Mononuclear cell (primary cell): ENCODE measurements around the gene SLC66A2. TPM values are rescaled to one million over a fixed set of nuclear protein-coding genes. Genes with fewer than 3 reads are reported as not detected.

Experiments
- H3K27me3 ChIP-seq: 2 replicates; pipeline ENCODE4 v1.6.0; 2011; ENCODE audit warnings: low read length, control low read depth; ENCODE audit not compliant: insufficient read depth
- H3K4me1 ChIP-seq: 2 replicates; pipeline ENCODE4 v1.5.1; 2011; ENCODE audit warnings: mild to moderate bottlenecking, low read length, control low read depth; ENCODE audit not compliant: insufficient read depth
- H3K4me3 ChIP-seq: 2 replicates; pipeline ENCODE4 v1.5.1; 2011; ENCODE audit warnings: mild to moderate bottlenecking, low read length, moderate library complexity
- H3K9me3 ChIP-seq: 2 replicates; pipeline ENCODE4 v1.5.1; 2011; ENCODE audit warnings: low read depth, mild to moderate bottlenecking, control low read depth, low read length
- total RNA-seq: library from RNA; depleted of rRNA; stranded (reverse); fragments of >200 nt; gene quantifications from one replicate; pipeline ENCODE4 v1.2.3, GENCODE V29; 2012

SLC66A2 gene
- total RNA-seq, 1 donor: 26.9 TPM

GRCh38 chr18:79939096-79939495 is 12.4 kb downstream of the SLC66A2 start:
- H3K9me3 ChIP-seq: no peaks in the 10 kb centered on the region
- no peaks in the 10 kb centered on the region for H3K27me3 ChIP-seq
- peaks cover 4% of the 10 kb centered on the region for H3K4me1 ChIP-seq
- H3K4me3 ChIP-seq: no peak overlapping the region

- Histone ChIP-seq H3K9me3 (peaks cover 4% of the 10 kb centered on the region), H3K27me3 (no peaks in the 10 kb centered on the region), H3K4me1 (no peaks in the 10 kb centered on the region), H3K4me3 (no peak overlapping the region)
Measured at GRCh38 chr18:79938196-79938595, 13.3 kb downstream of the SLC66A2 start.

GRCh38 chr18:79937103-79937860 is 14.2 kb downstream of the SLC66A2 start:
- no peak overlapping the region for H3K4me3 ChIP-seq
- H3K9me3 ChIP-seq: peaks cover 13% of the 10 kb centered on the region
- no peaks in the 10 kb centered on the region for H3K27me3 ChIP-seq
- no peaks in the 10 kb centered on the region for H3K4me1 ChIP-seq

GRCh38 chr18:79936641-79937040 is 14.8 kb downstream of the SLC66A2 start:
- Histone ChIP-seq H3K4me3 (no peak overlapping the region), H3K4me1 (no peaks in the 10 kb centered on the region), H3K9me3 (peaks cover 19% of the 10 kb centered on the region), H3K27me3 (no peaks in the 10 kb centered on the region)

GRCh38 chr18:79935925-79936324 is 15.5 kb downstream of the SLC66A2 start:
- Histone ChIP-seq H3K4me3 (no peak overlapping the region), H3K9me3 (peaks cover 26% of the 10 kb centered on the region), H3K27me3 (no peaks in the 10 kb centered on the region), H3K4me1 (no peaks in the 10 kb centered on the region)

GRCh38 chr18:79935499-79935898 is 16.0 kb downstream of the SLC66A2 start:
- H3K4me1 ChIP-seq: no peaks in the 10 kb centered on the region
- H3K27me3 ChIP-seq: no peaks in the 10 kb centered on the region
- peaks cover 31% of the 10 kb centered on the region for H3K9me3 ChIP-seq
- no peak overlapping the region for H3K4me3 ChIP-seq

- Histone ChIP-seq H3K27me3 (no peaks in the 10 kb centered on the region), H3K4me3 (no peak overlapping the region), H3K4me1 (no peaks in the 10 kb centered on the region), H3K9me3 (peaks cover 35% of the 10 kb centered on the region)
Measured at GRCh38 chr18:79935098-79935480, 16.4 kb downstream of the SLC66A2 start.

GRCh38 chr18:79934311-79935097 is 16.9 kb downstream of the SLC66A2 start:
- H3K9me3 ChIP-seq: peaks cover 40% of the 10 kb centered on the region
- H3K4me3 ChIP-seq: no peak overlapping the region
- no peaks in the 10 kb centered on the region for H3K4me1 ChIP-seq
- no peaks in the 10 kb centered on the region for H3K27me3 ChIP-seq

GRCh38 chr18:79933765-79934164 is 17.7 kb downstream of the SLC66A2 start:
- Histone ChIP-seq H3K4me3 (no peak overlapping the region), H3K4me1 (no peaks in the 10 kb centered on the region), H3K9me3 (peaks cover 46% of the 10 kb centered on the region), H3K27me3 (no peaks in the 10 kb centered on the region)

- peaks cover 46% of the 10 kb centered on the region for H3K9me3 ChIP-seq
- H3K27me3 ChIP-seq: no peaks in the 10 kb centered on the region
- H3K4me3 ChIP-seq: no peak overlapping the region
- no peaks in the 10 kb centered on the region for H3K4me1 ChIP-seq
Measured at GRCh38 chr18:79932907-79933306, 18.5 kb downstream of the SLC66A2 start.

GRCh38 chr18:79931475-79931874 is 20.0 kb downstream of the SLC66A2 start:
- Histone ChIP-seq H3K4me3 (no peak overlapping the region), H3K4me1 (no peaks in the 10 kb centered on the region), H3K9me3 (peaks cover 46% of the 10 kb centered on the region), H3K27me3 (no peaks in the 10 kb centered on the region)

GRCh38 chr18:79930020-79930642 is 21.3 kb downstream of the SLC66A2 start:
- peaks cover 46% of the 10 kb centered on the region for H3K9me3 ChIP-seq
- no peaks in the 10 kb centered on the region for H3K4me1 ChIP-seq
- no peaks in the 10 kb centered on the region for H3K27me3 ChIP-seq
- H3K4me3 ChIP-seq: no peak overlapping the region

- Histone ChIP-seq H3K4me3 (no peak overlapping the region), H3K4me1 (no peaks in the 10 kb centered on the region), H3K27me3 (no peaks in the 10 kb centered on the region), H3K9me3 (peaks cover 46% of the 10 kb centered on the region)
Measured at GRCh38 chr18:79928563-79928960, 22.9 kb downstream of the SLC66A2 start.

- Histone ChIP-seq H3K4me3 (no peak overlapping the region), H3K9me3 (peaks cover 39% of the 10 kb centered on the region), H3K27me3 (no peaks in the 10 kb centered on the region), H3K4me1 (no peaks in the 10 kb centered on the region)
Measured at GRCh38 chr18:79927607-79928562, 23.6 kb downstream of the SLC66A2 start.
